Right atrium auricular region (tissue), 2 donors: Measurements from ENCODE around the gene TRABD2A. TPM values are rescaled to one million over a fixed set of nuclear protein-coding genes. Genes with fewer than 3 reads are reported as not detected.

Experiments
- total RNA-seq, 2 donors: library from RNA; depleted of rRNA; stranded (reverse); fragments of >200 nt; gene quantifications; one replicate each; pipeline ENCODE4 v1.1.0, GENCODE V29; 2016

TRABD2A gene
- total RNA-seq, 2 donors from 2014 or later: 1.2 to 1.7 TPM

Other genes with a start within 250 kb of the TRABD2A start
- gene TMSB10, start 24.6 kb upstream of the TRABD2A start, total RNA-seq: 1,000 to 10,000 TPM; 1,113 to 1,769 TPM
- 10 to 100 TPM; 53.1 to 69.5 TPM for gene KCMF1, start 90.1 kb upstream of the TRABD2A start, total RNA-seq